ENCODE data around the gene CCDC9B.

Gene CCDC9B

DNA sequence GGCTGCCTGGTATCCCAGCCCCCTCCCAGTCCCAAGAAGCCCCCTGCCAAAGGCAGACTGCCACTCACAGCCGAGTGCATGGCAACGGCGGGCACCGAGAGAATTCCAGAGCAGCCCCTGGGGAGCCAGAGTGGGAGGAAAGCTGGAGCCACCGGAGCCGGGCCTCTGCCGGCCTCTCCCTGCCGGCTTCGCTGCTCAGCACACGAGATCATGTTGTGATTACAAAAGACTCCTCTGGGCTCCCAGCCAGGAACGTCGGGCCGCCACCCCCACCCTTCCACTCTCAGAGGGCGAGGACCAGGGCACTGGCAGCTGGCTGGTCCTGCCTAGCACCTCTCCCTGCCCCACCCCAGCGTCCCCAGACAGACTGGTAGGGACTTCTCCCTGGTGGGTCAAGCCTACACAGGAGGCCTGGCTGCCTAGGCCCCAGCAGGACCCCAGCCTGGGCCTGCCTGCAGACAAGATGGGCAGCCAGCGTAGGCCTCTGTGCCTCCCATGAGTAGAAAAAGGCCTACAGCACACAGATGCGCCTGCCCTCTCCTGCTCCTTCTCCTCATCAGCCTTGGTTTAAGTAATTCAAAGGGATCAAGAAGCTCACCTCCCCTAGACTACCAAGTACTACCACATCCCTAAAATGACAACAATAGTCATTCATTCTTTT is at the start of gene CCDC9B:
CCDC9B (minus strand) TSS at position 200 of the 661 bp plus-strand sequence; CDS start at position 80, 120 bp downstream.
- no peak within 1 kb of the TSS for H3K27ac Mint-ChIP-seq
- H3K27me3 Mint-ChIP-seq, result no peaks in the 10 kb centered on the region
- H3K4me3 Mint-ChIP-seq, result no peak within 1 kb of the TSS
- H3K4me1 Mint-ChIP-seq, result peaks cover 4% of the 10 kb centered on the region
- no peaks in the 10 kb centered on the region for H3K9me3 Mint-ChIP-seq
- no peaks in the 10 kb centered on the region for H3K36me3 Mint-ChIP-seq

DNA sequence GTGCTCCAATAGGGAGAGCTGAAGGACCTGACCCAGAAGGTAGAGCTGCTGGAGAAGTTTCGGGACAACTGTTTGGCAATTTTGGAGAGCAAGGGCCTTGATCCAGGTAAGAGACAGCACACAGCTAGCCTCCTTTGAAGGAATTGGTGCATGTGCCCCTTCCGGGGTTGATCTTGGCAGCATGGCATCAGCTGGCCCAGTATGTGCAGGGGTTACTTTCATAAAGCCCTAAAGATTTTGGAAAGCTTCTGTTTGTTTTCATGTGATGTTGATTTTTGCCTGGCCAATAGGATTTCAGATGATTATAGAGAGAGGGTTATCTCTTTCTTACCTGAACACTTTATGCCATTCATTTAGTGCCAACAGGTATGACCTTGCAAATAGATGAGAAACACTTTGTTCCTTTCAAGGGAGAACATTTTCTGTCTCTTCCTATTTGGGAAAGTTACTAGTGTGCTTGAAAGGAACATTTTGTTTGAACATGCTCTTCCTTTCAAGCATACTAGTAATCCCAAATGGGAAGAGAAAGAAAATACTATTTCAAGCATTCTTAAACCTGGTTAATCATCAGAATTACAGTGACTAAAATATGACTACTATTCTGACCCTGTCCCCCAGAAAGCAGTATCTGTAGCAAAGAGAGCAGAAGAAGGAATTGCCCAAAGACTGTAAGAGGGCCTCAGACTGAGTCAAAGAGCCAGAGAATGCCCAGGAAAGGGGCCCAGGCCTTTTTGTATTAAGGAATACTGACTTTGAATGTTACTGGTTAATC is 49.3 kb upstream of the CCDC9B start:
- H3K4me3 Mint-ChIP-seq, result no peak overlapping the region
- peaks cover 4% of the 10 kb centered on the region for H3K4me1 Mint-ChIP-seq
- no peak overlapping the region for H3K27ac Mint-ChIP-seq
- no peaks in the 10 kb centered on the region for H3K27me3 Mint-ChIP-seq
- H3K9me3 Mint-ChIP-seq, result no peaks in the 10 kb centered on the region
- H3K36me3 Mint-ChIP-seq, result peaks cover 15% of the 10 kb centered on the region

DNA sequence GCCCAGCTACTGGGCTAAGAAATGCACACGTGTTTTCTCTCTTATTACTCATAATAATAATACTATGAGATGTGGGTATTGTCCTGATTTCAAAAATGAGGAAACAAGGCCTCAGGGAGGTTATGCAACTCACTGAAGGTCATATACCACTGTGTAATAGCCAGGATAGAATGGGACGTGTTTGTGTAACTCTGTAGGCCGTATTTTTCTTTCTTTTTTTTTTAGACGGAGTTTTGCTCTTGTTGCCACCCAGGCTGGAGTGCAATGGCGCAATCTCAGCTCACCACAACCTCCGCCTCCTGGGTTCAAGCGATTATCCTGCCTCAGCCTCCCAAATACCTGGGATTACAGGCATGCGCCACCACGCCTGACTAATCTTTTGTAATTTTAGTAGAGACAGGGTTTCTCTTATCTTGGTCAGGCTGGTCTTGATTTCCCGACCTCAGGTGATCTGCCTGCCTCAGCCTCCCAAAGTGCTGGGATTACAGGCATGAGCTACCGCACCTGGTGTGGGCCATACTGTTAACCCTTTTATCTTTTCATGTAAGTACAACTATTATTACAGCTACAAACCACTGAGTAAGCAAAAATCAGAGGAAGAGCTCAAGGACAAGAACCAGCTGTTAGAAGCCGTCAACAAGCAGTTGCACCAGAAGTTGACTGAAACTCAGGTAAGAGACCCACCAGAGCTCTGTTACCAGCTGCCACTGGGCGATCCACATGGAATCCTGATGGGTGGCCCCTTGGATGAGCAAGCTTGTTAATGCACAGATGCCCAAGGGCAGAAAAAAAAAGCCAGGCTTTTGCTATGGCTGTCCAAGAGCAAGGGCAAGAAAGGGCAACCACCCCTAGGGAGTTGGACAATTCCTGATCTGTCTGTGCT is 48.4 kb upstream of the CCDC9B start:
- H3K27ac Mint-ChIP-seq, result no peak overlapping the region
- peaks cover 11% of the 10 kb centered on the region for H3K4me1 Mint-ChIP-seq
- H3K9me3 Mint-ChIP-seq, result no peaks in the 10 kb centered on the region
- no peaks in the 10 kb centered on the region for H3K27me3 Mint-ChIP-seq
- no peak overlapping the region for H3K4me3 Mint-ChIP-seq
- peaks cover 15% of the 10 kb centered on the region for H3K36me3 Mint-ChIP-seq

DNA sequence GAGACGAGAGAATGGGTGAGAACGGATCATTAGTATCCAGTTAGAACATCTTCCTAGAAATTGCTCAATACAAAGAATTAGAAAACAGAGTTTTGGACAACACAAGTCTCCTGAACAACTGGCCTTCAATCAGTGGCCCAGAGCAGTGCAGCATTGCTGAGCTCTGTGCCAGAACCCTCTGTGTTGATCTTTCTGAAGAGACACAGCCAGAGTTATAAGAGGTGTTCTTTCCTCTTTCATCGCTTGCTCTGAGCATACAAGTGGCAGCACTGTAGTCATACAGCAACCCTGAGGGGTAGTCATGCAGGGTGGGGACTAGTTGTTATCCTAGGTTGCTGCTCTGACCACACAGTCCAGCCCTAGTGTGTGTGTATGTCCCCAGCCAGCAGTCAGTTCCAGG is 45.7 kb upstream of the CCDC9B start:
- H3K27me3 Mint-ChIP-seq, result no peaks in the 10 kb centered on the region
- H3K9me3 Mint-ChIP-seq, result no peaks in the 10 kb centered on the region
- no peak overlapping the region for H3K27ac Mint-ChIP-seq
- H3K4me3 Mint-ChIP-seq, result no peak overlapping the region
- peaks cover 12% of the 10 kb centered on the region for H3K36me3 Mint-ChIP-seq
- H3K4me1 Mint-ChIP-seq, result peaks cover 24% of the 10 kb centered on the region

DNA sequence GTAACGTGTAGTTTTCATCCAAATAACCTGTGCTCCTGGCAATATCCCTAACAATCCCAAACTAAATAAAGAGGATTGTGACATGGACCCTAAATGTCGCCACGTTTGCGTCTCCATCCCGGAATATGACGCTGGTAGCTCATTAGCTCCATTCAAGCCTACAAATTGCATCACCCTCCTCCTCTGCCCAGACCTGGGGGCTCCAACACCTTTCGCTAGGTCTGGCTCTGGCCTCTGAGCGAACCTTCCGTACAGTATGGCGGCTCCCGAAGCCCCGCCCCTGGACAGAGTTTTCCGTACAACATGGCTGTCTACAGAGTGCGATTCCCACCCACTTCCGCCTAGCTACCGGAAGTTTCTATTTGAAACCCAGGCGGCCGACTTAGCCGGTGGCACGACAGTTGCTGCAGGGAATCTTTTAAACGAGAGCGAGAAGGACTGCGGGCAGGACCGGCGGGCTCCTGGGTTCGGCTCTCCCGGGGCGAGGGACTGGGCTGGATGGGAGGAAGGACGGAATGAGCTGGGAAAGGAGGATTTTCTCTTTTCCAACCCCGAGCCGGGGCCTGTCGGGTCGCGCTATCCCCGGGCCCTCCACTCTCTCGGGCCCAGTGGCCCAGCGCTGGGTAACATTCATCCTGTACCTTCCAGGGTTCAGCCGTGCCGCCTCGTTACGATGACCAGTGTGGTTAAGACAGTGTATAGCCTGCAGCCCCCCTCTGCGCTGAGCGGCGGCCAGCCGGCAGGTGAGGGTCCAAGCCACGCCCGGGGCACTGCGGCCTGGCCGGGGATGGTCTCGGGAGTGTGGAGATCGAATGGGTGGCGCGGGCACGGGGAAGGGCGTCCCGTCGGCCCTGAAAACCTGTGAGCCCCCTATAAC is 42.1 kb upstream of the CCDC9B start, which contains the start of gene KNSTRN:
KNSTRN (plus strand) TSS at position 142 of the 877 bp plus-strand sequence; CDS start at position 257, 115 bp downstream.
- Mint-ChIP-seq H3K27me3 (no peaks in the 10 kb centered on the region), H3K36me3 (peaks cover 3% of the 10 kb centered on the region), H3K9me3 (no peaks in the 10 kb centered on the region), H3K27ac (peak within 1 kb of the TSS; percentile 95), H3K4me3 (peak within 1 kb of the TSS; percentile 99), H3K4me1 (peaks cover 24% of the 10 kb centered on the region)

DNA sequence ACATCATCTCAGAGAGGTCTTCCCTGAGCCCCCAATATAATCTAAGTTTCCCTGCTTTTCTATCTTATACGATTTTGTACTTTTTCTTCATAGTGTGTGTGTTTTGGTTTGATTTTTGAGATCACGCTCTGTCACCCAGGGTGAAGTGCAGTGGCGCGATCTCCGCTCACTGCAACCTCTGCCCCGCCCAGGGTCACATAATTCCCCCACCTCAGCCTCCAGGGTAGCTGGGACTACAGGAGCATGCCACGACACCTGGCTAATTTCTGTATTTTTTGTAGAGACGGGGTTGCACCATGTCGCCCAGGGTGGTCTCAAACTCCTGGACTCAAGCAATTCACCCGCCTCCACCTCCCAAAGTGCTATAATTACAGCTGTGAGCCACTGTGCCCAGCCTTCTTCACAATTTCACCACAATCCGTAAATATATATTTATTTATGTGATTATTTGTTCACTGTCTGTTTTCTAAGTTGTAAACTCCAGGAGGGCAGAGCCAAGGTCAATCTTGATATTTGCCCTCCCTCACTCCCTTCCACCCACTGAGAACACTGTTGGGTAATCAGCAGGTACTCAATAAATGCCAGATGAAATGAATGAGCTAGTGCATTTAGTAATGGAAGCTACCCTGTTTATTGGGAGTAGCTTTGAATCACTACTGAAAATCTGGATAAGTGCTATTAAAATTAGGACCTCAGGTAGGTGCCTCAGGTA is 41.2 kb upstream of the CCDC9B start:
- Mint-ChIP-seq H3K27me3 (no peaks in the 10 kb centered on the region), H3K27ac (no peak overlapping the region), H3K9me3 (no peaks in the 10 kb centered on the region)

DNA sequence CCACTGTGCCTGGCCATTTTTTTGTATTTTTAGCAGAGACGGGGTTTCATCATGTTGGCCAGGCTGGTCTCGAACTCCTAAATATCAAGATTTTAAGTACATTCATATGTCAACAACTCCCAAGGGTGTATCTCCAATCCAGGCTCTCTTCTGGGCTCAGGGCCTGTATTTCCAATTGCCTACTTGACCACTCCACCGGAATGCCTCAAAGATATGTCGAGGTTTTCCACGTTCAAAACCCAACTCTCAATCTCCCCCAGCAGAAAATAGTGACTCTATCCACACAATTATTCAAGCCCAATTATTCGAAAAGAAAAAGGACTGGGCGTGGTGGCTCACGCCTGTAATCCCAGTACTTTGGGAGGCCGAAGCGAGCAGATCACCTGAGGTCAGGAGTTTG is 39.9 kb upstream of the CCDC9B start:
- peaks cover 2% of the 10 kb centered on the region for H3K36me3 Mint-ChIP-seq
- no peaks in the 10 kb centered on the region for H3K27me3 Mint-ChIP-seq
- H3K27ac Mint-ChIP-seq, result no peak overlapping the region
- peaks cover 24% of the 10 kb centered on the region for H3K4me1 Mint-ChIP-seq
- no peaks in the 10 kb centered on the region for H3K9me3 Mint-ChIP-seq
- H3K4me3 Mint-ChIP-seq, result no peak overlapping the region

More for the DNA sequence above, 41.2 kb upstream of the CCDC9B start:
- H3K4me1 Mint-ChIP-seq, result peaks cover 24% of the 10 kb centered on the region
- H3K36me3 Mint-ChIP-seq, result peaks cover 2% of the 10 kb centered on the region
- no peak overlapping the region for H3K4me3 Mint-ChIP-seq

DNA sequence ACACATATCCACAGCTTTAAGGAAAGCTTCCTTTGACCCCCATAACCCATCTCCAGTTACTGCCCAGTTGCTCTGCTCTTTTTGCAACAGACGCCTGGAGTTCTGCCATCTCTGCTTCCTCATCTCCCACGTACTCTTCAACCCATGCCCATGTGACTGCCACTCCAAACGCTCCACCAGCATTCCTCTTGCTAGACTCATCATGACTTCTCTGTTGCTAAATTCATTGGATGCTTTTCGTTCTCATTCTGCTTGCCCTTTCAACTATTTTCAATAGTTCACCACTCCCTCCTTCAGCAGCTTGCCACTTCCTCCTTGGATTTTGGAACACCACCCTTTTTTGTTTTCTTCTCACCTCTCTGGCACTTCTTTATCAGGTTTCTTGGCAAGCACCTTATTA is 39.1 kb upstream of the CCDC9B start:
- H3K36me3 Mint-ChIP-seq, result peaks cover 2% of the 10 kb centered on the region
- peaks cover 18% of the 10 kb centered on the region for H3K4me1 Mint-ChIP-seq
- H3K27me3 Mint-ChIP-seq, result no peaks in the 10 kb centered on the region
- H3K27ac Mint-ChIP-seq, result no peak overlapping the region
- H3K9me3 Mint-ChIP-seq, result no peaks in the 10 kb centered on the region
- H3K4me3 Mint-ChIP-seq, result no peak overlapping the region

DNA sequence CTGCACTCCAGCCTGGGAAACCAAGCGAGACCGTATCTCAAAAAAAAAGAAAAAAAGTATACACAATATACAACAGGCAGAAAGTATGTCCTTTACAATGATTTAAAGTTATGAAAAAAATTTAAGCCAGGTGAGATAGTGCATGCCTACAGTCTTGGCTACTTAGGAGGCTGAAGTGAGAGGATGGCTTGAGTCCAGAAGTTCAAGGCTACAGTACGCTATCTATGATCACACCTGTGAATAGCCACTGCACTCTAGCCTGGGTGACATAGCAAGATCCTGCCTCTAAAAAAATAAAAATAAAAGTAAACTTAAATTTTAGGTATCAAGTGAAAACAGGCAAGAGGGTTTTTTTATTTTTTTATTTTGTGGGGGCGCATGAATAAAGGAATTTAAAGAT is 38.6 kb upstream of the CCDC9B start:
- no peak overlapping the region for H3K27ac Mint-ChIP-seq
- H3K27me3 Mint-ChIP-seq, result no peaks in the 10 kb centered on the region
- no peaks in the 10 kb centered on the region for H3K9me3 Mint-ChIP-seq
- H3K36me3 Mint-ChIP-seq, result peaks cover 2% of the 10 kb centered on the region
- peaks cover 13% of the 10 kb centered on the region for H3K4me1 Mint-ChIP-seq
- no peak overlapping the region for H3K4me3 Mint-ChIP-seq

DNA sequence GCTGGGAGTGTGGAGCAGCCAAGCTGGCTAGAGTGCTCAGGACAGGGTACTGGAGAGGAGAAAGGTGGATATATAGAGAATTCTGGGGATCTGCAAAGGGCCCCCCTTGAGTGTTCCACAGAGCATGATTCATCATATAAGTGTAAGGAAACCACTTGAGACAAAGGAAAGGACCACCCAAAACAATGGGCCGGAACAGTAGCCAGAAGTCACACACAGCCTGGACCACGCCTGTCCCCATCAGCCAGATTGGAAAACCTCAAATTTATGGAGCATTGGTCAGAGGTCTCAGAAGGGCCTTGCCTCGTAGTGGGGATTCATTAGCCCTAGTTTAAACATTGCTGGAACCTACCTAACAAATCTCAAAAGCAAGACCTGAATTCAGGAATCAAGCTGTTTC is 36.9 kb upstream of the CCDC9B start:
- Mint-ChIP-seq H3K27me3 (no peaks in the 10 kb centered on the region), H3K9me3 (no peaks in the 10 kb centered on the region), H3K27ac (no peak overlapping the region), H3K36me3 (no peaks in the 10 kb centered on the region), H3K4me3 (no peak overlapping the region), H3K4me1 (peaks cover 2% of the 10 kb centered on the region)

DNA sequence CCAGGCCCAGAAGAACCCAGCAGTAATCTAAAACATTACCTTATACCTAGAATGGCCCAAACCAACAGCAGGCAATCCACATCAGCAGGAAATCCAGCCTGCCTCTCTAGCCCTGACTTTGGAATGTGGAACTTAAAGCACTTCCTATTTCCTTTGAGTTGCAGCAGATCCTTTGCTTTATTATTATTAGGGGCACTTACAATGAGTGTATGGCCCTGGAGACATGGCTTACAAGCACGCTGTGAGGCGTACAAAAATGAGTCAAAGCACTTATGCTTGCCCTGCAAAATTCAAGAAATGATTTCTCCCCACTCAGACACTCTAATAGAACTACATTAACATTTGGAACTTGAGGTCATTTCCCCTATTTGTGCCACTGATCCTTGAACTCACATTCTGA is 32.2 kb upstream of the CCDC9B start:
- Mint-ChIP-seq H3K27ac (no peak overlapping the region), H3K36me3 (no peaks in the 10 kb centered on the region), H3K4me1 (peaks cover 4% of the 10 kb centered on the region), H3K4me3 (no peak overlapping the region), H3K27me3 (no peaks in the 10 kb centered on the region), H3K9me3 (no peaks in the 10 kb centered on the region)

DNA sequence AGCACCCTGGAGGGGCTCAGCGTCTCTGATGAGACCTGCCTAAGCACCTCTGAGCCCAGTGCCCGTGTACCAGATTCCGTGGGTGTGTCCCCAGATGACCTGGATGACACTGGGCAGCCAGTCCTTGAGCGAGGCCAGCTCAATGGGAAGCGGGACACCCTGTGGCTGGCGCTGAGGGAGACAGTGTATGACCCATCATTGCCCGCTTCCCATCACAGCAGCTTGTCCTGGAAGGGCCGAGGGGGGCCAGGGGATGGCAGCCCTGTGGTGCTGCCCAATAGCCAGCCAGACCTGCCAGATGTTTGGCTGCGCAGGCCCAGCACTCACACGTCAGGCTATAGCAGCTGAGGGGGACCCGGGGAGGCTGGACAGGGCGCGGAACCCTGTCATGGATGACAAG is 29.2 kb upstream of the CCDC9B start:
- Mint-ChIP-seq H3K36me3 (no peaks in the 10 kb centered on the region), H3K27me3 (no peaks in the 10 kb centered on the region), H3K9me3 (no peaks in the 10 kb centered on the region), H3K27ac (no peak overlapping the region), H3K4me1 (peaks cover 29% of the 10 kb centered on the region), H3K4me3 (no peak overlapping the region)

DNA sequence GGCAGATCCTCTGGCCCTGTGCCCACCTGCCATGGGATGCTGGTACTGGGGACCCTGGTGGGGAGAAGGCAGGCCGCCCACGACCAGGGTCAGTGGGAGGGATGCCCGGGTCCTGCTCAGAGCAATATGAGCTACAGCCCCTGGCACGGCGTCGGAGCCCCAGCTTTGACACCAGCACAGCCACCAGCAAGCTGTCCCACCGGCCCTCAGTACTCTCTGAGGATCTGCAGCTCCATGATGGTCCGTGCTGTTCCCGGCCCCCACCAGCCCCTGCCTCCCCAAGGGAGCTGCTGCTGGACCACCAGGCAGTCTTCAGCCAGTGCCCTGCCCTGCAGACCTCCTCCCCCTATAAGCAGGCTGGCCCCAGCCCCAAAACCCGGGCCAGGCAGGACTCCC is 28.7 kb upstream of the CCDC9B start:
- no peaks in the 10 kb centered on the region for H3K27me3 Mint-ChIP-seq
- peak overlapping the region; percentile 74 for H3K4me3 Mint-ChIP-seq
- peaks cover 29% of the 10 kb centered on the region for H3K4me1 Mint-ChIP-seq
- no peaks in the 10 kb centered on the region for H3K9me3 Mint-ChIP-seq
- no peak overlapping the region for H3K27ac Mint-ChIP-seq
- H3K36me3 Mint-ChIP-seq, result no peaks in the 10 kb centered on the region

DNA sequence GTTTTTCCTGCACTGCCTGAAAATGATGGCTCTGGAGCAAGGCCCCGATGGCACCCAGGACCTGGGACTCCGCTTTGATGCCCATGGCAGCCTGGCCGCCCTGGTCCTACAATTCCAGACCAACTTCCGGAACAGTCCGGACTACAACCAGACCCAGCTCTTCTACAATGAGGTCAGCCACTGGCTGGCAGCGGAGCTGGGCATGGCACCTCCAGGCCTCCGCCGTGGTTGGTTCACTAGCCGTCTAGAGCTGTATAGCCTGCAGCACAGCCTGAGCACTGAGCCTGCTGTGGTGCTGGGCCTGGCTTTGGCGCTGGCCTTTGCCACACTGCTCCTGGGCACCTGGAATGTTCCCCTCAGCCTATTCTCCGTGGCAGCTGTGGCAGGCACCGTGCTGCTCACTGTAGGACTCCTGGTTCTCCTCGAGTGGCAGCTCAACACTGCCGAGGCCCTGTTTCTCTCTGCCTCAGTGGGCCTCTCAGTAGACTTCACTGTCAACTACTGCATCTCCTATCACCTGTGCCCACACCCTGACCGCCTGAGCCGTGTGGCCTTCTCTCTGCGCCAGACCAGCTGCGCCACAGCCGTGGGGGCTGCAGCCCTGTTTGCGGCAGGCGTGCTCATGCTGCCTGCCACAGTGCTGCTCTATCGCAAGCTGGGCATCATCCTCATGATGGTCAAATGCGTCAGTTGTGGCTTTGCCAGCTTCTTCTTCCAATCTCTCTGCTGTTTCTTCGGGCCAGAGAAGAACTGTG is 28.2 kb upstream of the CCDC9B start:
- Mint-ChIP-seq H3K9me3 (no peaks in the 10 kb centered on the region), H3K27me3 (no peaks in the 10 kb centered on the region), H3K36me3 (no peaks in the 10 kb centered on the region), H3K27ac (no peak overlapping the region), H3K4me1 (peaks cover 29% of the 10 kb centered on the region), H3K4me3 (peak overlapping the region; percentile 74)

All from activated naive CD4-positive, alpha-beta T cell treated with anti-CD3 and anti-CD28 coated beads, Interleukin-2, amount 50 U/mL, for 24 hours (primary cell).